ENCODE data around the gene RAPGEF1. TPM values are rescaled to one million over a fixed set of nuclear protein-coding genes. Genes with fewer than 3 reads are reported as not detected.

RAPGEF1 gene
- total and polyA plus RNA-seq, 2 of the 13 experiments (the other 11 are each of a cell fraction or from before 2014, with no cell fraction given): 21.2 to 38.9 TPM

DNA sequence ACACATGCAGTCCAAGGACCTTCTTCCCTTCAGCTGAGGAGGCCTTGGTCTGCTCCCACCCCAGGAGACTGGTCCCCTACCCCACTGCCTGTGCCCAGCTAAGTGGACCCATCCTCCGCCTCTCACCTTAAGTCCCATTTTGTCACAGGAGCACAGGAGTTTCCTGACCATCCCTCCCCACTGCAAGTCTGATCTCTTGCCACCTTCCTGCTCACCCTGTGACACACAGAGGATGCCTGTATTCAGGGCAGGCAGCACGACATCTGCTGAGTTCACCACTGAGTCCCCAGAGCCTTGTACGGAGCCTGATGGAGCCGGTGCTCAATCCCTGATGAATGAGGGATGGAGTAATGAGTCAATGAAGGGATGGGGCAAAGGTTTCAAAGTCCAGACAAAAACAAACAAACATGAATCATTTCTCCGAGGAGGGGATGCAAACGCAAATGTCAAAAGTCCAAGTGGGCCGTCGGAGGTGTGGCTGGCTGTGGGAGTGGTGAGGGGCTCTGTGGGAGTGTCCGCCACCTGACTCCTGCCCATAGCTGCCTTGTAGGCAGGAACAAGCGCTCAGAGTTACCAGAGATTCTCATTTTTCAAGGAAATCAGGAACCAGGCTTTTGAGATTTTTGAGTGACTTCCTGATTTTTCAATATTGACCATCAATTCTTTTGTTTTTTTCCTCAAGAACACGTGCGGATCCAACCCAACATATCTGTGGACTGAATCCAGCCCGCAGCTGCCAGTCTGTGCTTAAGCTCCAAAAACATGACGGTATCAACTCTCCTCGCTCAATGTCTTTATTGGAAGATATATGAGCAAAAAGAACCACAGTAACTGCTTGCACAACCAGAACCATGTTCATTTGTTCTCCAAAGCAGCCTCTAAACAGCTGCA, 4.4 kb downstream of the RAPGEF1 start (continued):
- TF ChIP-seq CTCF (CRISPR knock-in tag; IDR thresholded peaks at IDR 0.05) (peak; percentile 15; the same call in 1 of the 2 replicates), TGIF2 (CRISPR knock-in tag; IDR thresholded peaks at IDR 0.05) (peak; percentile 49; the same call in 1 of the 2 replicates), ZNF414 (CRISPR knock-in tag; IDR thresholded peaks at IDR 0.05) (peak; percentile 82; the same call in 1 of the 2 replicates), ZNF552 (CRISPR knock-in tag; IDR thresholded peaks at IDR 0.05; ENCODE audit: borderline replicate concordance) (0 out of 2 replicates have a peak, but pooled peaks have one; percentile 59), SMARCE1 (IDR thresholded peaks at IDR 0.05; ENCODE audit: borderline replicate concordance) (peak; percentile 78; the same call in 1 of the 2 replicates), GATAD1 (CRISPR knock-in tag; IDR thresholded peaks at IDR 0.05) (peak; percentile 70; the same call in 1 of the 2 replicates), NCOA2 (CRISPR knock-in tag; IDR thresholded peaks at IDR 0.05) (peak; percentile 82), SOX5 (CRISPR knock-in tag; IDR thresholded peaks at IDR 0.05; ENCODE audit: borderline replicate concordance) (peak; percentile 69), ADNP (CRISPR knock-in tag; IDR thresholded peaks at IDR 0.05) (peak; percentile 99), ZNF24 (IDR thresholded peaks at IDR 0.05) (peak; percentile 94), ZNF317 (CRISPR knock-in tag; IDR thresholded peaks at IDR 0.05) (0 out of 2 replicates have a peak, but pooled peaks have one; percentile 49), SMC3 (IDR thresholded peaks at IDR 0.05; ENCODE audit: low read length) (peak; percentile 15; the same call in 1 of the 2 replicates), ARNTL (CRISPR knock-in tag; IDR thresholded peaks at IDR 0.05) (peak; percentile 69), JUND (CRISPR knock-in tag; IDR thresholded peaks at IDR 0.05) (peak; percentile 92), IRF1 (CRISPR knock-in tag; IDR thresholded peaks at IDR 0.05; ENCODE audit: low read depth) (no peak), ZMYM3 (CRISPR knock-in tag; IDR thresholded peaks at IDR 0.05) (peak; percentile 100), ATF2 (CRISPR knock-in tag; IDR thresholded peaks at IDR 0.05) (peak; percentile 92), ZNF713 (CRISPR knock-in tag; IDR thresholded peaks at IDR 0.05) (peak; percentile 69; the same call in 1 of the 2 replicates), FOSL2 (CRISPR knock-in tag; IDR thresholded peaks at IDR 0.05) (peak; percentile 99), SP4 (CRISPR knock-in tag; IDR thresholded peaks at IDR 0.05) (peak; percentile 85; the same call in 1 of the 2 replicates), ZNF263 (CRISPR knock-in tag; IDR thresholded peaks at IDR 0.05) (peak; percentile 91)
- TF ChIP-seq, protein P1, sequence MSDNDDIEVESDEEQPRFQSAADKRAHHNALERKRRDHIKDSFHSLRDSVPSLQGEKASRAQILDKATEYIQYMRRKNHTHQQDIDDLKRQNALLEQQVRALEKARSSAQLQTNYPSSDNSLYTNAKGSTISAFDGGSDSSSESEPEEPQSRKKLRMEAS (IDR thresholded peaks at IDR 0.05): peak; percentile 87
- TF ChIP-seq, protein P2, sequence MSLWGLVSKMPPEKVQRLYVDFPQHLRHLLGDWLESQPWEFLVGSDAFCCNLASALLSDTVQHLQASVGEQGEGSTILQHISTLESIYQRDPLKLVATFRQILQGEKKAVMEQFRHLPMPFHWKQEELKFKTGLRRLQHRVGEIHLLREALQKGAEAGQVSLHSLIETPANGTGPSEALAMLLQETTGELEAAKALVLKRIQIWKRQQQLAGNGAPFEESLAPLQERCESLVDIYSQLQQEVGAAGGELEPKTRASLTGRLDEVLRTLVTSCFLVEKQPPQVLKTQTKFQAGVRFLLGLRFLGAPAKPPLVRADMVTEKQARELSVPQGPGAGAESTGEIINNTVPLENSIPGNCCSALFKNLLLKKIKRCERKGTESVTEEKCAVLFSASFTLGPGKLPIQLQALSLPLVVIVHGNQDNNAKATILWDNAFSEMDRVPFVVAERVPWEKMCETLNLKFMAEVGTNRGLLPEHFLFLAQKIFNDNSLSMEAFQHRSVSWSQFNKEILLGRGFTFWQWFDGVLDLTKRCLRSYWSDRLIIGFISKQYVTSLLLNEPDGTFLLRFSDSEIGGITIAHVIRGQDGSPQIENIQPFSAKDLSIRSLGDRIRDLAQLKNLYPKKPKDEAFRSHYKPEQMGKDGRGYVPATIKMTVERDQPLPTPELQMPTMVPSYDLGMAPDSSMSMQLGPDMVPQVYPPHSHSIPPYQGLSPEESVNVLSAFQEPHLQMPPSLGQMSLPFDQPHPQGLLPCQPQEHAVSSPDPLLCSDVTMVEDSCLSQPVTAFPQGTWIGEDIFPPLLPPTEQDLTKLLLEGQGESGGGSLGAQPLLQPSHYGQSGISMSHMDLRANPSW (CRISPR knock-in tag; IDR thresholded peaks at IDR 0.05; ENCODE audit: borderline replicate concordance): no peak
